HG03575 (cell line): ENCODE data around the gene ZER1.

Experiments used
- ATAC-seq: cut with Tn5 transposase; IDR thresholded peaks from one replicate; pipeline ENCODE4 v1.9.1; 2021; ENCODE audit not compliant: unreplicated experiment, insufficient number of reproducible peaks, low FRiP score; ENCODE audit errors: extremely low read depth

ZER1 gene

GRCh38 chr9:128683340-128684064, 88.2 kb downstream of the ZER1 start:
- ATAC-seq = no peak
